Panc1 (cell line): Measurements from ENCODE around the gene TOGARAM1. TPM values are rescaled to one million over a fixed set of nuclear protein-coding genes. Genes with fewer than 3 reads are reported as not detected.

Experiments
- ATAC-seq: fragments of 200-7000 bp; cut with Tn5 transposase; 2 replicates; pipeline ENCODE4 v1.9.1; 2020; ENCODE audit warnings: mild to moderate bottlenecking, moderate library complexity
- BruUV-seq: library from RNA; stranded (reverse); fragments of 400-500 nt; replicated peaks from 2 replicates; lab custom pipeline; 2021; lab: Mats Ljungman, UMichigan
- CTCF ChIA-PET: fragments of 300-600 bp; sonication (Branson Sonifier 250); formaldehyde crosslinking; loops from one replicate; lab custom pipeline; 2022; ENCODE audit warnings: antibody characterized with exemption; lab: Charles Lee
- POLR2A ChIA-PET: fragments of 300-600 bp; sonication (Branson Sonifier 250); formaldehyde crosslinking; loops from one replicate; lab custom pipeline; 2022; ENCODE audit warnings: antibody characterized with exemption; lab: Charles Lee
- DNase-seq: peaks from one replicate; pipeline ENCODE4 v3.0.0-alpha.2; 2010; ENCODE audit warnings: low read depth, low spot score
- H3K27ac ChIP-seq: 2 replicates; pipeline ENCODE4 v1.5.1; 2011; ENCODE audit warnings: mild to moderate bottlenecking, low read length, inconsistent platforms
- H3K27me3 ChIP-seq: fragments of 200-500 bp; sonication (Bioruptor generic); 2 replicates; pipeline ENCODE4 v1.6.0; 2014; ENCODE audit warnings: low read length, inconsistent platforms; ENCODE audit not compliant: control insufficient read depth, insufficient read depth
- H3K36me3 ChIP-seq: fragments of 200-500 bp; sonication (Bioruptor generic); 2 replicates; pipeline ENCODE4 v1.5.1; 2014; ENCODE audit warnings: inconsistent platforms, mild to moderate bottlenecking, low read length, moderate library complexity; ENCODE audit not compliant: control insufficient read depth, insufficient read depth
- H3K4me1 ChIP-seq: 2 replicates; pipeline ENCODE4 v1.5.1; 2011; ENCODE audit warnings: inconsistent platforms, mild to moderate bottlenecking, low read length, moderate library complexity; ENCODE audit not compliant: control insufficient read depth, insufficient read depth
- H3K4me3 ChIP-seq, 2 experiments: 2 replicates each; pipeline ENCODE4 v1.5.1; 2011 to 2012; ENCODE audit warnings: low read depth in 2 of 2, low read length in 2 of 2, mild to moderate bottlenecking in 2 of 2, inconsistent platforms in 1 of 2, moderate library complexity in 1 of 2
- H3K9me3 ChIP-seq: fragments of 200-500 bp; sonication (Bioruptor generic); 2 replicates; pipeline ENCODE4 v1.5.1; 2014; ENCODE audit warnings: low read depth, mild to moderate bottlenecking, inconsistent platforms, low read length, moderate library complexity; ENCODE audit not compliant: control insufficient read depth, insufficient read depth
- CTCF ChIP-seq: fragments of 450-650 bp; IDR thresholded peaks from 2 replicates; pipeline ENCODE4 v1.5.1; 2017; ENCODE audit warnings: mild to moderate bottlenecking
- POLR2AphosphoS5 ChIP-seq: IDR thresholded peaks from 2 replicates; pipeline ENCODE4 v1.6.1; 2012; ENCODE audit warnings: mild to moderate bottlenecking, low read depth, low read length, moderate library complexity
- REST ChIP-seq, 2 experiments: IDR thresholded peaks; 2 replicates each; pipeline ENCODE4 v1.6.1; 2011 to 2012; ENCODE audit warnings: low read depth in 2 of 2, control low read depth in 1 of 2, low read length in 1 of 2, mild to moderate bottlenecking in 1 of 2, moderate library complexity in 1 of 2; ENCODE audit not compliant: insufficient read depth in 1 of 2
- SIN3A ChIP-seq: IDR thresholded peaks from 2 replicates; pipeline ENCODE4 v1.6.1; 2012; ENCODE audit warnings: low read depth, mild to moderate bottlenecking, low read length, moderate library complexity, borderline replicate concordance; ENCODE audit not compliant: insufficient read depth
- TCF7L2 ChIP-seq: IDR thresholded peaks from 2 replicates; pipeline ENCODE4 v1.6.1; 2011; ENCODE audit warnings: mild to moderate bottlenecking, low read depth, low read length, inconsistent platforms
- in situ Hi-C: cut with HindIII; loops from 2 replicates; pipeline ENCODE4 v1.10.0; 2016; ENCODE audit warnings: low sequenced_read_pairs, low pct_unique_long_range_greater_than_20kb
- intact Hi-C: fragments of 100-400 bp; cut with micrococcal nuclease; formaldehyde crosslinking; loops from one replicate; pipeline ENCODE4 v1.10.0; 2022; ENCODE audit not compliant: unreplicated experiment
- total RNA-seq: library from RNA; stranded (reverse); gene quantifications from one replicate; pipeline ENCODE4 v1.2.1, GENCODE V29; 2021; ENCODE audit not compliant: unreplicated experiment

Gene TOGARAM1
- total RNA-seq, 1 experiment from 2014 or later: 11.6 TPM

GRCh38 chr14:44951051-44951450 lies 10.9 kb upstream of the TOGARAM1 start:
- BruUV-seq: no TSS peak
- in situ Hi-C loops: no loop called here
- no peak for ATAC-seq

DNA sequence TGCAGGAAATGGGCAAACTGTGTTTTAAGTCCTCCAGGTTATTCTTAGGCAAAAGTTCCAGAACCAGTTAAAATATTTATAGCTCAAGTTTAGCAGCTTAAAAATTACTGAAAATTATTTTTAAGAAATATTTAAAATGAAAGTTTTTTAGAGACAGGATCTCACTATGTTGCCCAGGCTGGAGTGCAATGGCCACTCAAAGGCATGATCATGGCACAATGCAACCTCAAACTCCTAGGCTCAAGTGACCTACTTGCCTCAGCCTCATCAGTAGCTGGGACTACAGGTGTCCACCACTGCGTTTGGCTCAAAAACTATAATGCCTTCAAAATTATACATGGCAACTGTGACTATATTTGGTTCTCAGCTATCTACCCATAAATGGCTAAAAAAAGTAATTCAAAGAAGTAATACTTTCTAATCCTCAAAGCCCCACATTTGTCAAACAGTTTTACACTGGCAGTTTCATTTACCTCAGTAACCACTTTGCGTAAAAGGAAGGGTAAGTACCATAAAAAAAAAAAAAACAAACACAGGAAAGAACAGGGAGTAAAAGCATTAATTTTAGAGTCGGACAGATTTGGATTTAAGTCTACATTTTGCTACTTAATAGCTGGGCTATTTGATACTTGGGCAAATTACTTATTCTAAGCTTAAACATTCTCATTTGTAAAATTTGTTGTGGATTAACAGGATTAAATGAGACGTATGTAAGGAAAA lies 9.4 kb upstream of the TOGARAM1 start:
- in situ Hi-C loops (no loop called here), intact Hi-C loops (no loop called here)
- Histone ChIP-seq H3K4me3 (no peak overlapping the region), H3K9me3 (no peaks in the 10 kb centered on the region), H3K27ac (no peak overlapping the region), H3K4me1 (no peaks in the 10 kb centered on the region), H3K27me3 (no peaks in the 10 kb centered on the region), H3K36me3 (no peaks in the 10 kb centered on the region)
- DNase-seq: no peak
- TF ChIP-seq REST (IDR thresholded peaks at IDR 0.05; ENCODE audit: insufficient read depth in 1 of 2, low read depth in 2 of 2, low read length in 1 of 2) (no peak), SIN3A (no peak), CTCF (no peak), POLR2AphosphoS5 (no peak), TCF7L2 (no peak)
- ChIA-PET POLR2A (interaction anchor here (0.7 kb wide), 1 partner anchor 13 kb away, joined by 10 read pairs; no protein-coding TSS in a partner anchor), CTCF (no interaction called here)
- ATAC-seq: no peak
- BruUV-seq: no TSS peak

More at GRCh38 chr14:44951051-44951450, 10.9 kb upstream of the TOGARAM1 start:
- Histone ChIP-seq H3K4me1 (no peaks in the 10 kb centered on the region), H3K36me3 (no peaks in the 10 kb centered on the region; the same call in 1 of the 2 replicates), H3K27me3 (no peaks in the 10 kb centered on the region), H3K4me3 (no peak overlapping the region), H3K9me3 (no peaks in the 10 kb centered on the region), H3K27ac (no peak overlapping the region)
- ChIA-PET CTCF (no interaction called here), POLR2A (no interaction called here)
- no peak for DNase-seq
- intact Hi-C loops: no loop called here
- no peak for TF ChIP-seq TCF7L2
- TF ChIP-seq POLR2AphosphoS5: no peak
- TF ChIP-seq SIN3A: no peak
- no peak for TF ChIP-seq CTCF
- no peak for TF ChIP-seq REST (IDR thresholded peaks at IDR 0.05; ENCODE audit: insufficient read depth in 1 of 2, low read depth in 2 of 2, low read length in 1 of 2)
